Upper lobe of left lung (tissue), 6 donors: ENCODE measurements around the gene PCBP3. TPM values are rescaled to one million over a fixed set of nuclear protein-coding genes. Genes with fewer than 3 reads are reported as not detected.

Experiments
- ATAC-seq, 2 donors: fragments of 200-7000 bp; cut with Tn5 transposase; one replicate each; pipeline ENCODE4 v1.9.1; 2022; ENCODE audit warnings: mild to moderate bottlenecking in 2 of 2, moderate library complexity in 2 of 2; ENCODE audit not compliant: low FRiP score in 2 of 2
- DNase-seq, 2 donors: peaks; one replicate each; pipeline ENCODE4 v3.0.0-alpha.2; 2019 to 2020
- H3K27ac ChIP-seq, 4 donors: fragments of 200-600 bp; sonication (generic); one replicate each; pipeline ENCODE4 v1.5.1; 2016 to 2019
- H3K27me3 ChIP-seq, 4 donors: fragments of 200-600 bp; sonication (generic); one replicate each; pipeline ENCODE4 v1.5.1; 2017 to 2019
- H3K36me3 ChIP-seq, 4 donors: fragments of 200-600 bp; sonication (generic); one replicate each; pipeline ENCODE4 v1.5.1; 2016 to 2019
- H3K4me1 ChIP-seq, 4 donors: fragments of 200-600 bp; sonication (generic); one replicate each; pipeline ENCODE4 v1.5.1; 2018 to 2019
- H3K4me3 ChIP-seq, 4 donors: fragments of 200-600 bp; sonication (generic); one replicate each; pipeline ENCODE4 v1.5.1; 2017 to 2019; ENCODE audit warnings: mild to moderate bottlenecking in 2 of 4, moderate library complexity in 1 of 4
- H3K9me3 ChIP-seq, 4 donors: fragments of 200-600 bp; sonication (generic); one replicate each; pipeline ENCODE4 v1.5.1; 2018 to 2019
- CTCF ChIP-seq, 6 experiments: fragments of 450-650 bp in 4 of 6; fragments of 200-600 bp in 2 of 6; sonication (generic) in 2 of 6; IDR thresholded peaks; one replicate each; pipeline ENCODE4 v1.5.1; 2016 to 2019; ENCODE audit warnings: antibody characterized with exemption in 6 of 6
- EP300 ChIP-seq, 4 donors: sonication (generic); formaldehyde crosslinking; IDR thresholded peaks; one replicate each; pipeline ENCODE4 v1.5.1; 2017; ENCODE audit warnings: antibody characterized with exemption in 4 of 4, control low read depth in 2 of 4
- POLR2A ChIP-seq, 4 donors: fragments of 450-650 bp; IDR thresholded peaks; one replicate each; pipeline ENCODE4 v1.5.1; 2016 to 2017; ENCODE audit warnings: antibody characterized with exemption in 4 of 4, mild to moderate bottlenecking in 2 of 4
- POLR2AphosphoS5 ChIP-seq, 2 donors: sonication (generic); formaldehyde crosslinking; IDR thresholded peaks; one replicate each; pipeline ENCODE4 v1.5.1; 2017; ENCODE audit warnings: antibody characterized with exemption in 2 of 2
- WGBS, 2 donors: methylation state at CpG; one replicate each; pipeline ENCODE4 v1.1.5; 2017 to 2018; 5-methylcytosine and 5-hydroxymethylcytosine counted together
- total RNA-seq, 6 donors: library from RNA; depleted of rRNA in 4 of 6; stranded (reverse); fragments of >200 nt in 4 of 6; gene quantifications; one replicate each; pipeline versions ENCODE4 v1.1.0 to v1.2.1, GENCODE V29; 2016 to 2021
- donor health status: DM: no; HTN: no; CAD: no; lungs with moderate emphysema.
- donor health status: DM: no; HTN: yes; CAD: no; lungs with severe emphysema.

Gene PCBP3
- total RNA-seq, 6 donors from 2014 or later, result 0.78 to 10.5 (median 3.3) TPM

GRCh38 chr21:45598109-45598508, 45.4 kb upstream of the PCBP3 start:
- Histone ChIP-seq H3K27me3 (no peaks in the 10 kb centered on the region), H3K4me1 (peaks cover 0 to 7% (median 0%) of the 10 kb centered on the region in 4 donors), H3K27ac (no peak overlapping the region), H3K9me3 (peaks cover 0 to 5% (median 0%) of the 10 kb centered on the region in 4 donors), H3K36me3 (no peaks in the 10 kb centered on the region), H3K4me3 (no peak overlapping the region)
- TF ChIP-seq POLR2AphosphoS5 (IDR thresholded peaks at IDR 0.05), result no peak
- DNase-seq (no peak), ATAC-seq (no peak)
- WGBS, 2 donors, result 0 to 82% methylated on average over 1 to 7 of the region's 7 CpGs

- H3K4me3 ChIP-seq, result no peak overlapping the region
- no peaks in the 10 kb centered on the region for H3K36me3 ChIP-seq
- DNase-seq (no peak), ATAC-seq (no peak)
- peaks cover 0 to 10% (median 4%) of the 10 kb centered on the region in 4 donors for H3K9me3 ChIP-seq
- H3K27me3 ChIP-seq, result no peaks in the 10 kb centered on the region
- no peak for TF ChIP-seq POLR2A (IDR thresholded peaks at IDR 0.05)
- H3K27ac ChIP-seq, result no peak overlapping the region
- WGBS, 2 donors, result 73 to 84% methylated on average over 3 to 10 of the region's 10 CpGs
- peaks cover 0 to 7% (median 0%) of the 10 kb centered on the region in 4 donors for H3K4me1 ChIP-seq
Measured at GRCh38 chr21:45598666-45599065, 44.9 kb upstream of the PCBP3 start.

GRCh38 chr21:45599146-45599581, 44.4 kb upstream of the PCBP3 start:
- no peak for ATAC-seq
- H3K27me3 ChIP-seq, result no peaks in the 10 kb centered on the region
- H3K36me3 ChIP-seq, result no peaks in the 10 kb centered on the region
- TF ChIP-seq POLR2A (IDR thresholded peaks at IDR 0.05) (no peak), POLR2AphosphoS5 (IDR thresholded peaks at IDR 0.05) (no peak)
- no peak overlapping the region for H3K27ac ChIP-seq
- H3K9me3 ChIP-seq, result peaks cover 0 to 10% (median 5%) of the 10 kb centered on the region in 4 donors
- WGBS, 2 donors, result 92 to 93% methylated on average over 13 to 14 of the region's 14 CpGs
- no peak for DNase-seq
- H3K4me3 ChIP-seq, result no peak overlapping the region
- H3K4me1 ChIP-seq, result peaks cover 0 to 7% (median 0%) of the 10 kb centered on the region in 4 donors

- TF ChIP-seq EP300 (IDR thresholded peaks at IDR 0.05) (no peak), CTCF (IDR thresholded peaks at IDR 0.05) (no peak), POLR2A (IDR thresholded peaks at IDR 0.05) (no peak), POLR2AphosphoS5 (IDR thresholded peaks at IDR 0.05) (no peak)
- Histone ChIP-seq H3K27me3 (no peaks in the 10 kb centered on the region), H3K27ac (no peak overlapping the region), H3K9me3 (peaks cover 0 to 13% (median 6%) of the 10 kb centered on the region in 4 donors), H3K36me3 (no peaks in the 10 kb centered on the region), H3K4me3 (no peak overlapping the region), H3K4me1 (peaks cover 0 to 7% (median 0%) of the 10 kb centered on the region in 4 donors)
- DNase-seq (no peak), ATAC-seq (no peak)
- 84 to 86% methylated on average over 6 of the region's 6 CpGs for WGBS, 2 donors
Measured at GRCh38 chr21:45600248-45600647, 43.3 kb upstream of the PCBP3 start.

GRCh38 chr21:45601551-45601950, 42.0 kb upstream of the PCBP3 start:
- ATAC-seq, result no peak
- no peaks in the 10 kb centered on the region for H3K27me3 ChIP-seq
- WGBS, 2 donors, result 66 to 91% methylated on average over 6 to 10 of the region's 10 CpGs
- peaks cover 0 to 5% (median 0%) of the 10 kb centered on the region in 4 donors for H3K4me1 ChIP-seq
- H3K36me3 ChIP-seq, result no peaks in the 10 kb centered on the region
- H3K27ac ChIP-seq, result no peak overlapping the region
- H3K4me3 ChIP-seq, result no peak overlapping the region
- DNase-seq, result no peak
- no peak for TF ChIP-seq POLR2AphosphoS5 (IDR thresholded peaks at IDR 0.05)
- no peak for TF ChIP-seq EP300 (IDR thresholded peaks at IDR 0.05)
- TF ChIP-seq CTCF (IDR thresholded peaks at IDR 0.05), result no peak
- TF ChIP-seq POLR2A (IDR thresholded peaks at IDR 0.05), result no peak
- peaks cover 0 to 13% (median 6%) of the 10 kb centered on the region in 4 donors for H3K9me3 ChIP-seq

- 92 to 95% methylated on average over 5 of the region's 5 CpGs for WGBS, 2 donors
- DNase-seq (peak in 1 of 2 donors; percentile 3), ATAC-seq (no peak)
- H3K4me1 ChIP-seq, result no peaks in the 10 kb centered on the region
- no peak overlapping the region for H3K4me3 ChIP-seq
- no peaks in the 10 kb centered on the region for H3K36me3 ChIP-seq
- TF ChIP-seq CTCF (IDR thresholded peaks at IDR 0.05) (no peak), POLR2AphosphoS5 (IDR thresholded peaks at IDR 0.05) (no peak), POLR2A (IDR thresholded peaks at IDR 0.05) (no peak), EP300 (IDR thresholded peaks at IDR 0.05) (no peak)
- no peak overlapping the region for H3K27ac ChIP-seq
- no peaks in the 10 kb centered on the region for H3K27me3 ChIP-seq
- H3K9me3 ChIP-seq, result peaks cover 0 to 13% (median 6%) of the 10 kb centered on the region in 4 donors
Measured at GRCh38 chr21:45602106-45602505, 41.4 kb upstream of the PCBP3 start.
